Endothelial cell of umbilical vein (primary cell): ENCODE measurements around the gene LHX6.

Experiments
- CTCF ChIP-seq, 2 donors: IDR thresholded peaks; 1 replicate in 1 of 2; 2 replicates in 1 of 2; pipeline ENCODE4 v1.5.1; 2011; ENCODE audit warnings: low read length in 2 of 2, mild to moderate bottlenecking in 2 of 2, moderate library complexity in 2 of 2, control low read depth in 1 of 2, inconsistent platforms in 1 of 2, low read depth in 1 of 2; ENCODE audit not compliant: insufficient read depth in 1 of 2; ENCODE audit errors: extremely low read depth in 1 of 2
- EZH2 ChIP-seq: IDR thresholded peaks from 2 replicates; pipeline ENCODE4 v1.6.1; 2012; ENCODE audit warnings: borderline replicate concordance, low read depth, mild to moderate bottlenecking, moderate library complexity, low read length, inconsistent platforms; ENCODE audit not compliant: severe bottlenecking
- FOS ChIP-seq: IDR thresholded peaks from 2 replicates; pipeline ENCODE4 v1.6.1; 2011; ENCODE audit warnings: mild to moderate bottlenecking, low read length, moderate library complexity, borderline replicate concordance; ENCODE audit not compliant: insufficient read depth
- GATA2 ChIP-seq: IDR thresholded peaks from 2 replicates; pipeline ENCODE4 v1.7.0; 2011; ENCODE audit warnings: low read depth, mild to moderate bottlenecking, moderate library complexity, mixed read lengths, low read length; ENCODE audit not compliant: insufficient read length, insufficient read depth
- JUN ChIP-seq: IDR thresholded peaks from 2 replicates; pipeline ENCODE4 v1.6.1; 2011; ENCODE audit warnings: borderline replicate concordance, low read depth; ENCODE audit not compliant: insufficient read length, insufficient read depth
- MAX ChIP-seq: IDR thresholded peaks from 2 replicates; pipeline ENCODE4 v1.6.1; 2011; ENCODE audit not compliant: insufficient read depth, insufficient read length
- MYC ChIP-seq: IDR thresholded peaks from one replicate; pipeline ENCODE4 v1.6.1; 2011; ENCODE audit warnings: mild to moderate bottlenecking, low read depth, low read length
- POLR2A ChIP-seq: IDR thresholded peaks from 2 replicates; pipeline ENCODE4 v1.6.1; 2012; ENCODE audit warnings: low read depth, mild to moderate bottlenecking, control low read depth, low read length
- POLR2AphosphoS5 ChIP-seq: IDR thresholded peaks from 2 replicates; pipeline ENCODE4 v1.6.1; 2012; ENCODE audit warnings: low read depth, mild to moderate bottlenecking, control low read depth, low read length, moderate library complexity; ENCODE audit not compliant: insufficient read depth

DNA sequence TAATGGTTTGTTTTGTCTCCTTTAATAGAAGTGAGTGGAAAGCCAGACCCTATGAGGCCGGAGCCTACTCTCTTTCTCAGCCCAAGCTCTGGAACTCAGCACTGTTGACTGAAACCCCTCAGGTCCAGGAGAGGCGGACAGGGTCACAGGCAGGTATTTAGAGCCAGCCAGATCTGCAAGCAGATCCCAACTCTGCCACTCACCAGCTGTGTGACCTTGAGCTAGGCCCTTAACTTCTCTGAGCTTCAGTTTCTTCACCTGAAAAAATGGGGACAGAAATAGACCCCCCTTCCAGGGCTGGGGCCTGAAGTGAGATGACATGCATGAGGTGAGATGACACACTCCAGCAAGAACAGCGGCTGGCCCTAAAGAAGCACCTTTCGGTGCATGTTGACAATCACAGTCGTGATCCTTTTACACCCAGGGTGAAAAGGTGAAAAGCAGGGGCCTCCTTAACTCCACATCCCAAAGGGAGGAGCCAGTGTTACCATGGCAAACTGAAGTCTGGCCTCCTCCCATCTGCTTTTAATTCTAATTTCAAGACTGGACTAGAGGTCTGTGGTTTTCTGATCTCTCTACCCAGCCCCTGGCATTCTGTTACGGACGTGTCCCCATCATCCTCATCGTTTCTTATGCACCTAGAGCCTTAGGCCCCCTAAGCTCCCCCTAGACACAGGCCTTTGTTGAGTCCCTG is 41.8 kb downstream of the LHX6 start:
- TF ChIP-seq POLR2A (no peak), CTCF (IDR thresholded peaks at IDR 0.05; ENCODE audit: extremely low read depth in 1 of 2, insufficient read depth in 1 of 2, low read depth in 1 of 2, low read length in 2 of 2) (no peak), POLR2AphosphoS5 (no peak), MAX (no peak), EZH2 (no peak), GATA2 (no peak), FOS (no peak), JUN (no peak), MYC (no peak)
